HG02852 (cell line): Measurements from ENCODE around the gene RPS6KA6.

ENCODE experiments used
- ATAC-seq: cut with Tn5 transposase; IDR thresholded peaks from one replicate; pipeline ENCODE4 v1.9.1; 2021; ENCODE audit warnings: mild to moderate bottlenecking, moderate library complexity; ENCODE audit not compliant: unreplicated experiment

The RPS6KA6 gene

DNA sequence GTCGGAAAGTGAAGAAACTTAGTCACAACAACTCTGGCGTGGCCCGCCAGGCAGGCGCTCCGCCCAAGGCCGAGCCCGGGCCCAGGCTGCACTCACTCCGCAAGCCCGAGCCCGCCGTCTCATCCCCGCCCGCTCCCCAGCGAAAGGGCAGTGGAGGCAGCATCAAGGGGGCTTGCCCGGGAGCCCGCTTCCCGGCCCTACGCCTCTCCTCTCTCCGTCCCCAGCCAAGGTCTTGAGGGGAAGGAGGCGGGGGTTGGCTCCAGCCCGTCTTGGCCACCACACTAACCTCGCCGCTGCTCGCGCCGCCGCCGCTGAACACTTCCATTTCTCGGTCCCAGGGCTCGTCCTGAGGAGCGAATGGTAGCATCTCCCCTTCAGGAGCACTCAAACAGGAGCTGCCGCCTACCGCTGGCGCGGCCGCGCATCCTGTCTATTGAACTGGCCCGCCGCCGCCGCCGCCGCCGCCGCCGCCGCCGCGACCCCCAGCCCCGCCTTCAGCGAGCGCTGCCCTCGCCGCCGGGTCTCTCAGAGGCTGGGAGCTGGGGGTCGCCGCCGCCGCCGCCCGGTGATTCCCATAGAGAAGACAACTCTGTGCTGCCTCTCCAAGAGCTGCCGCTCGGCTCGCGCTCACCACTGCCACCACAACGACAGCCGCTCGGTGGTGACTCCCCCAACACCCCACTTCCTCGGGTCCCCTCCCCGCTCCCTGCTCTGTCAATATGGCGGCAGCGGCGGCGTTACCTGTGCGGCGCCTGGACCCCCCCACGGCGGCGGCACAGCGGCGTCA, at the start of gene RPS6KA6:
Gene RPS6KA6 (minus strand): TSS at position 667 of the 787 bp plus-strand sequence. CDS start 300 bp downstream, at position 367.
- peak; percentile 58 for ATAC-seq

DNA sequence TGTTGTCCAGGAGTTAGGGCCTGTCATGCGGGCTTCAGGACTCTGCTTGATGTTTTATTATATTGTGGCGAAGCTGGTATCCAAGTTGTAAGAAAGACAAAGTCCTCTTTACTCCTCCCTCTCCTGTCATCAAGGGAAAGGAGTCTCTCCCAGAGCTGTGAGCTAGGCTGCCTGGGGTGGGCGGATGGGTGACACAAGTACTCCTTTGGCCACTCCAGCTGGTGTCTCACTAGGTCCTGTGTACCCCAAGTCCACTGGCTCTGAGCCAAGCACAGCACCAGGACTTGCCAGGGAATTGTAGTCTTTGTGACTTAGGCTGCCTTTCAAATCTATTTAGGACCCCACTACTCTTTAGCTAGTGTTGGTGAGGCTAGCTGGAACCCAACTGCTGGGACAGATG, 36.7 kb upstream of the RPS6KA6 start:
- no peak for ATAC-seq

DNA sequence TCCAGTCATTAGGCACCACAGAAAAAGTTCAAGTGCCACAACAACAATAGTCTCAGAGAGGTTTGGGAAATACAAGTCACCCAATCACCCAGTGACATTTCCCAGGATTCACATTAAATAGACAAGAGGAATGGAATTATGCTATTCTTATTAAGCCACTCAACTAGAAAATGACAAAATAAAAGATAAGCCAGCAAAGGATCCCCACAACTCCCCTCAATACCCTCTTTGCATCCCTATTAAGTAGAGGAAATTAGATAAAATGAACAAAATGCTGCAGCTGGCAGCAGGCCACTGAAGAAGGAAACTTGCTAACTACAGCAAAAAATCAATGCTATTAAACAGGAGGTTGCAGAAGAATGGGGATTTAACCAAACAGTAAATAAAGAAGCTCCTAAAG, 35.3 kb upstream of the RPS6KA6 start:
- ATAC-seq, result no peak

DNA sequence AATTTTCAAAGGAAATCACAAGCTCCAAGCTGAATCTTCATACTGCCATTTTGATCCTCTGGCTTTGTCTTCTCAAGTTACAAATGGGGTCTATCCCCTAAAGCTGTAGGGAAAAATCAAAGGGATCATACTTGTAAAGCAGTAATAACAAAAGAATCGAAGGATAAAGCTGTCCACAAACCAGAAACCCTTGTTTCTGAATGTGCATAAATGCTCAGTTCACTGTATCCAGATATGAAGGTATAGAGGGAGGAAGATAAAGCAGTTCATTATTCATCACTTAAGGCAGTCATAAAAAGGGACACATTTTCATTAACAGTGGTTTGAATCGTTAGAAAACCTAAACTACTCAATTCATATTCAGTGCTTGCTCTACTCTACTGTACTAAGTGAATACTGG, 33.2 kb upstream of the RPS6KA6 start:
- no peak for ATAC-seq

DNA sequence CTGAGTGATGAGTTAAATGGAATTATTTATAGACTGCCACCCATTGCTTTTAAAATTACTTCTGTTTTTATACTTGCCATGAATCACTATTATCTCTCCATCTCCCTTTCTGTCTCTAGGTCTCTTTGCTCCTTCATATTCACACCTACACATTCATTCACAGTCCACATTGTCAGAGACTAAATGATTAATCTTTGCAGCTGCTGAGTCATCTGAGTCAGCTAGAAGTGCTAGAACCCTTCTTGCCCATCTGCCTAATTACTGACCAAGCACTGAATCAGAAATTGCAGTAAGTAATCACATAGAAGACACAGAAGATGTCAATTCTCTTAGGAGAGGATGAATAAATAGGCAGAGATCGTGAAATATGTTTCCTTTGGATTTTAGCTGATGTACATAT, 31.6 kb upstream of the RPS6KA6 start:
- ATAC-seq, result no peak

DNA sequence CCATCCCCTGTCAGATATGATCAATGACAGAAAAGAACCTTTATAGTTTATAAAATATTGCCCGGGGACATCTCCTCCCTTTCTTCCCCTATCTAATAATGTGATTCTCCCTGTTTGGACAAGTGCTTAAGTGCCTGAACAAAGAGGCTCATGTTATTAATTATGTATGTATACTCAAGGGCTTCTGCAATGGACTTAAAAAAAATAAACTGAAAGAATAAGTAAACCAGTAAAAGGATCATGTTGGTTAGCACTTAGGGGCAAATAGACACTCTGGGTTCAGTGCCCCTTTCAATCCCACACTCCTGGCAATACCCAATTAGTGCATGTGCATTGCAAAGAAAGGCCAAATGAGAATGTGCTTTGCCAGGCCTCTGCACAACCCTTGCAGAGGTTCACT, 30.7 kb upstream of the RPS6KA6 start:
- ATAC-seq, result no peak

DNA sequence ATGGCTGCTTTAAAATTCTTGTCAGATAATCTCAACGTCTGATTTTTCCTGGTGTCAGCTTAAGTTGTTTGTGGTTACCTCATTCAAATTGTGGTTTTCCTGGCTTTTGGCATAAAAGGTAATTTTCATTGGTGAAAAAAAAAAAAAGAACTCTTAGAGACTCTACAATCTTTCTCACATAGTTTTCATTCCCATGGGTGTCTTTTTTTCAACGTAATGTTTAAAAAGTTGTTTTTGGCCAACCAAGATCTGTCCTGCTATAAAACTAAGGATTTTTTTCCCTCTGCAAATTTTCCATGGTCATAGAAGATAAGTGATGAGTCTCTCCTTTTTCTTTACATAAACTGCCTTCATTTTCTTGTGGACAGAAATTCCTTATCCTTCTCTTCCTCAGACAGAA, 28.9 kb upstream of the RPS6KA6 start:
- no peak for ATAC-seq

DNA sequence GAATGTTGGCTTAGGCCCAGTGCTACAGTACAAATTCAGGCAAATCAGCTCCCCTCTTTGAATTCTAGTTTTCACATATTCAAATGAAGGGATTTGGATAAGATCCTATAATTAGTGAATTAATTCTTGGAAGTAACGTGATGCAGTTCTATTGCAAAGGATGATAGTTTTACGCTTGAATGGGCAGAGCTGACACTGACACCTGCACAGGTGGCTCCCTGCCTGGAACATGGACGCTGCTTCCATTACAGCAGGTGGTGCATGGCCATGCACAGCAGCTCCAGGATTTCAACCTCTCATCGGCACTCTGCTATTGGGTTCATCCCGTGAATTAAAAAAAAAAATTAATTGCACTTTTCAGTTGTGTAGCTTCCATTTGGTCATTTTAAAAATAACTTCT, 28.4 kb upstream of the RPS6KA6 start:
- ATAC-seq, result no peak

DNA sequence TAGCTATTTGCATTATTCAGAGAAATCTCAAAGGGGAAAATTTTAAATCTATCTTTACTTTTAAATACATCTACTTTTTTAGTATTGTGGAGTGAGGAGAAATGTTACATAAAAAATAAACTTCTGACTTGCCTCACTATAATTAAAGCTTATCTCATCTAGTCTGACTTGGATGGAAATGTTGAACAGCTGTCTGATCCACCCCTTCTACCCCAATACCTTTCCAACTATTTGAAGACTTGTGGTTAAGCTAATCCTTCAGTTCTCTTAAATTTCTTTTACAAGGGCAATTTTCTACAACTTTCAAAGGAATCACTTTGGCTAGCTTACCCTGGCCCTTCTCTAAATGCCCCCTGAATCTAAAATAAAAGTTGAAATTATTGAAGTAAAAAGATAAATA, 17.3 kb upstream of the RPS6KA6 start:
- no peak for ATAC-seq

DNA sequence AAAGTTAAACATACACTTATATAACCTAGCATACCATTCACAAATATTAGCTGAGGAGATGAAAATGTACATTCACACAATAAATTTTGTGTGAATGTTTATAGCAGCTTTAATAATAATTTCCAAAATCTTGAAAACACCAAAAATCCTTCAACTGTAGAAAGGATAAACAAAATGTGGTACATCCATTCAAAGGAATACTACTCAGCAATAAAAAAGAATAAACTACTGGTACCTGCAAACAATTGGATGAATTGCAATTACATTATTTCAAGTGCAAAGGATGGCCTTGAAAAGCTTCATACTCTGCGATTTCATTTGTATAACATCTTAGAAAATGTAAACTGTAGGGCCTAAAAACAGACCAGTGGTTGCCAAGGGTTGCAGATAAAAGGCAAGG, 11.7 kb upstream of the RPS6KA6 start:
- no peak for ATAC-seq

DNA sequence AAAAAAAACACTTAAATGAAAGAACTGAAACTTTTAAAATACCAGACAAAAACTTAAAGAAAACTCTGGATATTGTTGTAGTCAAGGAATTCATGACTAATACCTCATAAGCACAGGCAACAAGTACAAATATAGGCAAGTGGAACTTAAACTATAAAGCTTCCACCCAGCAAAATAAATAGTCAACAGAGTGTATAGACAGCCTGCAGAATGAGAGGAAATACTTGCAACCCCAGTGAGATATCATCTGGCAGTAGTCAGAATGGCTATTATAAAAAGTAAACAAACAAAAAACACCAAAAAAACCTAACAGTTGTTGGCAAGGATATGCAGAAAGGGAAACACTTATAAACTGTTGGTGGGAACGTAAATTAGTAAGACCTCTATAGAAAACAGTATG, 9.6 kb upstream of the RPS6KA6 start:
- no peak for ATAC-seq

DNA sequence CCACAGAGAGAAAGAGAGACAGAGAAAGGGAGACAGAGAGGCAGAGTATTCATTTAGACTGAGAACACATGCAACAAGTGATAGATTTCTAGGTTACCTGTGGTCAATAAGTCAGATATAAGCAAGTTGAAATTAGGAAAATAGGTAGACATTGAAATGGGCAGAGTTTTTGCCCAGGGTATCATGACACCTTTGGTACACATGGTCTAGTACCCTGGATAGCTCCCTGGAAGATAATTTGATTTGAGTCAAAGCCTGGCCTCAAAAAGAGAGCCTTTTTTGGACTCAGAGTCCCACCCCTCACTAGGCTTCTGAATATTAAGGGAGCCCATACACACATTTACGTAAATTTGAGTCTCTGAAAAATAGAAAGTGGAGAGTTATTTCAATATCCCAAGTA, 4.0 kb upstream of the RPS6KA6 start:
- ATAC-seq, result no peak

DNA sequence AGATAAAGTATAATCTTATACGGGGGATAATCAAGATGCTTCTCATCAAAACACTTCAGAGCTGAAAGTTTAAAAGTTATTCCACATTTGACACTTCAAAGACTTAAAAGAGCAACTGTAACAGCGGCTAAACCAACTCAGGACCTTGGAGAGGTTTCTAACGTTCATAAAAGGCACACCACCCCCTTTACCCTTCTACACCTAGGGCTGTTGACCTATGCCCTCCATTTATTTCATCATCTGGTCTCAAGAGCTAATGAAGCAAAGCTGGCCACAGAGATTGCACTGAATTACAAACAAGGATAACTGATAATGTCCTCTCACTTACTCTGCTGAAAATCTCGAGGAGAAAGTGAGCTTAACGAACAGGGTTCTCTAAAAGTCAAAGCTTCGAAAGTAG, 1.1 kb upstream of the RPS6KA6 start:
- ATAC-seq, result no peak

DNA sequence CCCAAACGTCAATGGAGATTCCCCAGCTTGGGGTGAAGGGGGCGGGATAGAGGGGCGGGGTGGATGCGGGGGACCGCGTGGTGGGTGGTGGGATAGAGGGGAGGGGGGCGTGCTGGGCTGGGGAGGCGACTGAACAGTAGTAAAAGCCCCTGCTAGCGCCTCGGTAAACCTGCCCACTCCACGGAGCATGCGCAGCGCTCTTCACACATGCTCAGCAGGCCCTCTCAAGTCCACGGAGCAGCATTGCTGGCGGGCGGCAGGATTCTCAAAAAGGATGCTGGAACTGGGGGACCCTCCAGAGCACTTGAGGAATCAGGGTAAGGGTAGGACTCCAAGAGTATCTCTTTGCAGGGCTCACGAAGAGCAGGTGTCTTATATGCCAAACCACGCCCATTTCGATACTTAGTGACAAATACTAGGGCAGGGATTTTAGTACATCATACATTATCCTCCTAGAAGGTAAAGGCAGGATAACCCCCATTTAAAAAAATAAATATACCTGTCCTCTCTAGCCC, 378 bp upstream of the RPS6KA6 start:
- ATAC-seq, result peak; percentile 47

DNA sequence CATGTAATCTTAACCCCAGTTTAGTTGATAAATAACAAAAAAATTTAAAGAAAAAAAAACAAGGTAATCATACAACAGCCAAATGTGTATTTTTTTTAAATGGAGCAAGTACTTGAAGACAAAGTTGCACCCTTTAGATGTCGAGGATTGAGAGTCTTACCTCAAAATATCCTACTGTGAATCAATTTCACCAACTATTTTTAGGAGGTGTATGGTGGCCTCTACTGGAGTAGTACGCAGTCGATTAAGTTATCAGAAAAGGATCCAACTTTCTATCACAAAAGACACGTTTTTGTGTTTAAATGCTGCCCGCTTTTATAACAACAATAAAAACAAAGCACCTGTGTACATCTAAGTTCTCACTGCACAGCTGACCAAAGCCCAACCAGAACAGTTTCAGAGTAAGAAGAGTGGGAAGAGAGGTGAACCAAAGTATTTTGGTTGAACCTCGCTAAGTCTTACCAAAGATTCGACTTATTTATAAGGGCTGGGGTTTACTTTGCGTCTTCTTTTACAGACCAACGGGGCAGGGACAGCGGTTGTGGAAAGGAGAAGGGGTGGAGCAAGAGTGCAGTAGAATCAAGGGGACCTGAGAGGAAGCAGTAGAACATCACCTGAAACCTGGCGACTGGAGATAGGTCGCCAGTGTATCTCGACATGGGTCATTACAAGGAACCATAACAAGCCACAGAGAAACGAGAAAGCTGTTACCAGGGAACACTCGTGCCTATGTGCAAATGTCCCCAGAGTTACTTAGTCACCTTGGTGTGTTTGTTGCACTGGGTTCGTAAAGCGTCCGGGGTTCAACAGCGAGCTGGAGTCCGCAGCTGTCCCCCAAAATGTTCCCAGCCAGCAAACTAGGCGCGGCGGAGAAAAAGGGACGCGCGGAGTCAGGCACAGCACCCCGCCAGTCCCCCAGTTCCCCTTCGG, 1.1 kb downstream of the RPS6KA6 start:
- ATAC-seq, result peak; percentile 34

DNA sequence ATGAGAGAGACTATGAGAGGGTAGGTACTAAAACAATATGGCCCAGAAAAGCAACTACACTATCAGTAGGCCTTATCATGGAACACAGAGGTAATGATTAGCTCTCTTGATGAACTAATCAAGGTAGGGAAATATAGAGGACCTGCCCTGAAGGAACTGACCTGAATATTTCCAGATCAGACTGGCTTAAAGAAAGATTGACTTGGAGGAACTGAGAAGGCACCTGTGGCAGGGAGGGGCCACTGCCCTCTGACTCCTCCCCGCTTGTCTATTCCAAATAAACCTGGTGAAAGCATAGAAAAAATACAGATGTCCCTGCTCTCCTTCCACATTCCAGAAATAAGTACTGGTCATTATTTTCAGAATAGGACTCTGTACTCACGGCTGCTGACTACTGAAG, 5.5 kb downstream of the RPS6KA6 start:
- ATAC-seq, result no peak

DNA sequence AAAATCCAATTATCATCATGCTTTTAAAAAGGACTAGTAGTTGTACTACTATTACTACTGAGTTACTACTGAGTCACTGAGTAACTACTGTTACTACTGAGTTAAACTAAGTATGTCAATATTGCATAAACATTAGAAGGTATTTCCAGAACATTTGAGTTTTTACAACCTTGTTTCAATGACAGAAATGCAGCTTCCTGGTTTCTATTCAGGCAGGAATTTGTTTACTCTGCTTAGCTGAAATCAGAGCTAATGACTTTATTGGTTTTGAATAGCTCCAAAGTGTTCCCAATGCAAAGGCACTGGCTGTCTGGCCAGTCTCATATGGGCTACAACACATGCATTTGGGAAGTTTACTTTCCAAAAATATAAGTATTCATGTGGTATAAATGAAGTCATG, 12.0 kb downstream of the RPS6KA6 start:
- no peak for ATAC-seq

DNA sequence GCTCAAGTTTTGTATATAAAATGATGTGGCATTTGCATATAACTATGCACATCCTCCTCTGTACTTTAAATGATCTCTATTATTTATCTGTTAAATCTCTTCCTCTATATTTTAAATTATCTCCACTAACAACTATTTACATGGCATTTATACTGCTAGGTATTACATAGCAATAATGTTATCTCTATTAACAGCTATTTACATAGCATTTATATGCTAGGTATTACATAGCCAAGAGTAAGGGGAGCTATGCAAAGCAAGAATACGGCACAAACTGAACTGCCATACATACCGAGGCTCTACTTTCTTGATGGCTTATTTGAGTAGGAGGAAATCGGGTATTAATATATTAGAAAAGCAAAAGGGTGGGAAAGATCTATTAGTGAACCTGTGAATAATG, 12.7 kb downstream of the RPS6KA6 start:
- ATAC-seq, result no peak

DNA sequence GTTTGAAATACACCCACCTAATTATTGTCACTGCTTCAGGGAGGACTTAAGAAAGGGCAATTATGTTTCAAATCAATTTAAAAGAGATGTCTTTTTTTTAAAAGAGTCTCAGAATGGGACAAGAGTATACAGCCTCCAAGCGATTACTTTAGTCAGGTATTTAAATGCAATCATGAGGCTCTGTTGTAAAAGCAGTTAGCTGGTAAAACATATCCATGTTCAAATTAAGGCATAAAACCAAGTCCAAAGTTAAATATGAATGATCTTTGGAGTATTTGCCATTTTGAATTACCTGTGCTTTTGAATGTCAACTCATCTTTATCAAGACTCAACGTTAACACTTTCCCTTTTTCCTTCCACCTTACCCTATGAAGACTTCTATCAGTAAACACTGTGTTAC, 13.7 kb downstream of the RPS6KA6 start:
- ATAC-seq, result no peak

DNA sequence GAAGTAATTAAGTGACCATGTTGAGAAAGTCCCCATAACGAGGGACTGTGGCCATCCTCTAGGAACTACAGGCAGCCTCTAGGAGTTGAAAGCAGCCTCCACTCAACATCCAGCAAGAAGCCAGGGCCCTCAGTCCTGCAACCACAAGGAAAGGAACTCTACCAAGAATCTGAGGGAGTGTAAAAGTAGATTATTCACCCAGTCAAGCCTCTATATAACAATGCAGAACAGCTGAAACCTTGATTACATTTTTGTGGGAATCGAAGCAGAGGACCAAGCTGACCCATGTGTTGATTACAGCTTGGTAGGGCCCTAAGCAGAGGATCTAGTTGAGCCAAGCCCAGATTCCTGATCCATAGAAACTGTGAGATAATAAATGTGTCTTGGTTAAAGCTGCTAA, 17.1 kb downstream of the RPS6KA6 start:
- ATAC-seq, result no peak

DNA sequence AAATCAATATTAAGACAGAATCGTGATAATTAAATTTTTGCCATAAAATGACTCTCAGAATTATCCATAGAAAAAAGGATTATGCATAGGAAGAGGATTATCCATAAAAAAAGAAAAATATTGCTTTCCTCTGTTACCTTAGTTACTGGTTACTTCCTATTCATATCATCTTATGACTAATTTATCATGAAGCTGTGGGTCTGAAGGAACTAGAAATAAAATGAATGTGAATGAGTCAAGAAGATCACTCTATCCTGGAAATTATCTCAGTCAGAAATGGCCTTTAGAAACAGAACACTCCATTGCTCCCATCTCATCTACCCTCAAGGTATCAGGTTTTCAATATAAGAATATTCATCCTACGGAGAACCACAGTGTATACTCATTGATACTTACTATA, 19.4 kb downstream of the RPS6KA6 start:
- no peak for ATAC-seq

DNA sequence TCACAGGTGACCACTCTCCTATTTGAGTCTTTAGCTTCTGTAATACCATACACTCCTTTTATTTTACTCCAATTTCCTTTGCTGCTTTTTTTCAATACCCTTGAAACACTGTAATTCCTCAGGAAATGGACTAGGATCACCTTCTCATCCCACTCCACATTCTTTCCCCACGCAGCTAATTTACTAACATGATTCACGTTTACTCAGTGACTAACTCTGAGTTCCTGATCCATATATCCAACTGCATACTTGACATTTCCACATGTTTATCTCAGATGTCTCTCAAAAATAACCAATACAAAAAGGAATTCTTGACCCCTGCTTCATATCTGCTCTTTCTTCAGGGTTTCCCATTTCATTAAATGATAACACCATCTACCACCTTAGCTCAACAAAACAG, 19.9 kb downstream of the RPS6KA6 start:
- ATAC-seq, result no peak
